PFSK-1 (cell line): ENCODE data around the gene GPC6.

Experiments
- POLR2AphosphoS5 ChIP-seq: IDR thresholded peaks from 2 replicates; pipeline ENCODE4 v1.6.1; 2012; ENCODE audit warnings: low read depth, mild to moderate bottlenecking, control low read depth, low read length, moderate library complexity
- REST ChIP-seq, 2 experiments: IDR thresholded peaks; 2 replicates each; pipeline versions ENCODE4 v1.6.1 to v1.8.0; 2011 to 2012; ENCODE audit warnings: low read depth in 2 of 2, low read length in 2 of 2, control low read depth in 1 of 2, inconsistent platforms in 1 of 2, mild to moderate bottlenecking in 1 of 2, moderate library complexity in 1 of 2; ENCODE audit not compliant: insufficient read depth in 1 of 2
- SIN3A ChIP-seq: IDR thresholded peaks from 2 replicates; pipeline ENCODE4 v1.6.1; 2012; ENCODE audit warnings: mild to moderate bottlenecking, low read length, moderate library complexity, borderline replicate concordance; ENCODE audit not compliant: insufficient read depth
- TAF1 ChIP-seq: IDR thresholded peaks from 2 replicates; pipeline ENCODE4 v1.6.1; 2012; ENCODE audit warnings: low read length, control low read depth, borderline replicate concordance; ENCODE audit not compliant: insufficient read depth

GRCh38 chr13:94014461-94014860, 787.9 kb downstream of the GPC6 start:
- TF ChIP-seq REST (IDR thresholded peaks at IDR 0.05; ENCODE audit: insufficient read depth in 1 of 2, low read depth in 2 of 2, low read length in 2 of 2) (no peak), POLR2AphosphoS5 (no peak), SIN3A (no peak), TAF1 (no peak)
